Hepatocyte (in vitro differentiated cells): Measurements from ENCODE around the gene RAD50. TPM values are rescaled to one million over a fixed set of nuclear protein-coding genes. Genes with fewer than 3 reads are reported as not detected.

Experiments used
- DNase-seq: peaks from one replicate; pipeline ENCODE4 v3.0.0-alpha.2; 2016; ENCODE audit warnings: low spot score
- H2AFZ ChIP-seq: fragments of 200-600 bp; sonication (generic); 2 replicates; pipeline ENCODE4 v1.6.0; 2016; ENCODE audit warnings: antibody characterized with exemption, mild to moderate bottlenecking
- H3K27ac ChIP-seq: fragments of 200-600 bp; sonication (generic); 2 replicates; pipeline ENCODE4 v1.5.1; 2016; ENCODE audit warnings: mild to moderate bottlenecking
- H3K27me3 ChIP-seq: fragments of 200-600 bp; sonication (generic); 2 replicates; pipeline ENCODE4 v1.6.1; 2016
- H3K36me3 ChIP-seq: fragments of 200-600 bp; sonication (generic); replicated peaks from 2 replicates; pipeline ENCODE4 v1.5.1; 2016; ENCODE audit warnings: low read depth; ENCODE audit not compliant: insufficient read depth
- H3K4me1 ChIP-seq: fragments of 200-600 bp; sonication (generic); 2 replicates; pipeline ENCODE4 v1.5.1; 2016; ENCODE audit warnings: mild to moderate bottlenecking, moderate library complexity; ENCODE audit not compliant: insufficient read depth
- H3K4me2 ChIP-seq: fragments of 200-600 bp; sonication (generic); 2 replicates; pipeline ENCODE4 v1.6.0; 2016
- H3K4me3 ChIP-seq: fragments of 200-600 bp; sonication (generic); 2 replicates; pipeline ENCODE4 v1.5.1; 2016; ENCODE audit warnings: mild to moderate bottlenecking
- H3K79me2 ChIP-seq: fragments of 200-600 bp; sonication (generic); 2 replicates; pipeline ENCODE4 v1.6.0; 2017; ENCODE audit warnings: mild to moderate bottlenecking
- H3K9me2 ChIP-seq: fragments of 200-600 bp; sonication (generic); replicated peaks from 2 replicates; pipeline ENCODE4 v1.6.0; 2017; ENCODE audit warnings: mild to moderate bottlenecking; ENCODE audit not compliant: insufficient read depth
- H3K9me3 ChIP-seq: fragments of 200-600 bp; sonication (generic); 2 replicates; pipeline ENCODE4 v1.5.1; 2016; ENCODE audit warnings: low read depth, mild to moderate bottlenecking
- H4K20me1 ChIP-seq: fragments of 200-600 bp; sonication (generic); 2 replicates; pipeline ENCODE4 v1.6.0; 2016; ENCODE audit warnings: mild to moderate bottlenecking; ENCODE audit not compliant: insufficient read depth, poor library complexity, severe bottlenecking
- EZH2 ChIP-seq: fragments of 200-600 bp; sonication (generic); IDR thresholded peaks from 2 replicates; pipeline ENCODE4 v1.6.1; 2016; ENCODE audit warnings: antibody characterized with exemption, mild to moderate bottlenecking, borderline replicate concordance
- EZH2phosphoT487 ChIP-seq: fragments of 200-600 bp; sonication (generic); IDR thresholded peaks from one replicate; pipeline ENCODE4 v1.6.1; 2018; ENCODE audit warnings: antibody characterized with exemption, mild to moderate bottlenecking, low read depth, moderate library complexity; ENCODE audit not compliant: unreplicated experiment, severe bottlenecking
- WGBS: methylation state at CpG from one replicate; pipeline ENCODE4 v1.1.6; 2016; ENCODE audit warnings: low lambda C conversion rate; ENCODE audit errors: missing lambda C conversion rate; 5-methylcytosine and 5-hydroxymethylcytosine counted together
- polyA plus RNA-seq: library from polyadenylated mRNA; unstranded; fragments of >200 nt; fragmentation: Nextera tagmentation; extraction: Ambion mirVana; gene quantifications from 2 replicates; pipeline ENCODE4 v1.2.1, GENCODE V29; 2016
- total RNA-seq: library from RNA; depleted of rRNA; stranded (reverse); fragments of >200 nt; gene quantifications from 2 replicates; pipeline ENCODE4 v1.2.3, GENCODE V29; 2014
- TF ChIP-seq, protein P1 (sequence below): fragments of 200-600 bp; sonication (generic); IDR thresholded peaks from 2 replicates; pipeline ENCODE4 v1.5.1; 2016; ENCODE audit warnings: antibody characterized with exemption, mild to moderate bottlenecking; ENCODE audit not compliant: poor library complexity

The RAD50 gene
- total and polyA plus RNA-seq, 2 experiments from 2014 or later: 27.0 to 28.1 TPM

DNA sequence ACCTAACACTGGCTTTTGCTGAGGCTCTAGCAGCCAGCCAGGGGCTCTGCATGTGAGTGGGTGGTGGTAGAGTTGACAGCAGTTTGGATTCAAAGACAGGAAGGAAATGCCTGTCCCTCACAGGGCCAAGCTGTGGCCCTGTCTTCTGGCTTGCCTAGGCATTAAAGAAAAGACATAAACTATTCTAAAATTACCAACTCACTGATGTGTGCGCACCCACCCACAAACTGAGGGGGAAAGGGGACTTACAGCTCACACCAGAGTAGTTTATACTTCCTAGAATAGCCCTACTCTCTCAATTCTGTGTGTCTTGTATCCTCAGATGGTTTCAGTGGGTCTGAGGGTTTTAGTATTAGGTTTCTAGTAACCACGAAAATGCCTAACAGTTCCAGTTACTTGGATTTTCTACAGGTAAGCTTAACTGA, 82.9 kb downstream of the RAD50 start:
- no peaks in the 10 kb centered on the region for H3K4me1 ChIP-seq
- H3K79me2 ChIP-seq: no peaks in the 10 kb centered on the region
- no peak overlapping the region for H2AFZ ChIP-seq
- TF ChIP-seq EZH2phosphoT487: no peak
- no peak for TF ChIP-seq EZH2
- TF ChIP-seq, protein P1, sequence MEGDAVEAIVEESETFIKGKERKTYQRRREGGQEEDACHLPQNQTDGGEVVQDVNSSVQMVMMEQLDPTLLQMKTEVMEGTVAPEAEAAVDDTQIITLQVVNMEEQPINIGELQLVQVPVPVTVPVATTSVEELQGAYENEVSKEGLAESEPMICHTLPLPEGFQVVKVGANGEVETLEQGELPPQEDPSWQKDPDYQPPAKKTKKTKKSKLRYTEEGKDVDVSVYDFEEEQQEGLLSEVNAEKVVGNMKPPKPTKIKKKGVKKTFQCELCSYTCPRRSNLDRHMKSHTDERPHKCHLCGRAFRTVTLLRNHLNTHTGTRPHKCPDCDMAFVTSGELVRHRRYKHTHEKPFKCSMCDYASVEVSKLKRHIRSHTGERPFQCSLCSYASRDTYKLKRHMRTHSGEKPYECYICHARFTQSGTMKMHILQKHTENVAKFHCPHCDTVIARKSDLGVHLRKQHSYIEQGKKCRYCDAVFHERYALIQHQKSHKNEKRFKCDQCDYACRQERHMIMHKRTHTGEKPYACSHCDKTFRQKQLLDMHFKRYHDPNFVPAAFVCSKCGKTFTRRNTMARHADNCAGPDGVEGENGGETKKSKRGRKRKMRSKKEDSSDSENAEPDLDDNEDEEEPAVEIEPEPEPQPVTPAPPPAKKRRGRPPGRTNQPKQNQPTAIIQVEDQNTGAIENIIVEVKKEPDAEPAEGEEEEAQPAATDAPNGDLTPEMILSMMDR: no peak
- 98% methylated on average over 2 of the region's 2 CpGs for WGBS
- H3K27me3 ChIP-seq: no peaks in the 10 kb centered on the region
- no peak for DNase-seq
- H3K36me3 ChIP-seq: no peaks in the 10 kb centered on the region
- no peaks in the 10 kb centered on the region for H3K9me2 ChIP-seq
- H3K4me2 ChIP-seq: no peak overlapping the region
- no peak overlapping the region for H3K27ac ChIP-seq
- H3K9me3 ChIP-seq: no peaks in the 10 kb centered on the region
- no peaks in the 10 kb centered on the region for H4K20me1 ChIP-seq
- no peak overlapping the region for H3K4me3 ChIP-seq

DNA sequence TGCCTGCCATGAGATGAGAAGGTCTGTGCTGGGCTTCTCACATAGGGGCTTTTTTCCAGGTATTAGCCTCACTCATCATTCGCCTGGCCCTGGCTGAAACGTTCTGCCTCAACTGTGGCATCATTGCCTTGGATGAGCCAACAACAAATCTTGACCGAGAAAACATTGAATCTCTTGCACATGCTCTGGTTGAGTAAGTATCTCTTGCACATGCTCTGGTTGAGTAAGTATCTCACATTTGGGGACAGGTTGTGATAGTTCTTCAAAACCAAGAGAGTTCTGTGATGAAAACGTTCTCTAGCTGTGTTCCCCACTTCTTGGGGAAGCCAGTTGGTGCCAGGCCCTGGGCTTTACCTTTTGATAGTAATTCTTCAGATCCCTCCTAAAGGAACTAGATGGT, 83.8 kb downstream of the RAD50 start:
- no peak for TF ChIP-seq EZH2
- no peak for TF ChIP-seq EZH2phosphoT487
- TF ChIP-seq, protein P1: no peak
- no peaks in the 10 kb centered on the region for H3K4me1 ChIP-seq
- no peaks in the 10 kb centered on the region for H4K20me1 ChIP-seq
- no peaks in the 10 kb centered on the region for H3K79me2 ChIP-seq
- no peaks in the 10 kb centered on the region for H3K9me3 ChIP-seq
- no peaks in the 10 kb centered on the region for H3K27me3 ChIP-seq
- H3K27ac ChIP-seq: no peak overlapping the region
- no peak for DNase-seq
- H3K4me3 ChIP-seq: no peak overlapping the region
- H3K4me2 ChIP-seq: no peak overlapping the region
- H2AFZ ChIP-seq: no peak overlapping the region
- no peaks in the 10 kb centered on the region for H3K9me2 ChIP-seq
- no peaks in the 10 kb centered on the region for H3K36me3 ChIP-seq
- 90% methylated on average over 4 of the region's 4 CpGs for WGBS

DNA sequence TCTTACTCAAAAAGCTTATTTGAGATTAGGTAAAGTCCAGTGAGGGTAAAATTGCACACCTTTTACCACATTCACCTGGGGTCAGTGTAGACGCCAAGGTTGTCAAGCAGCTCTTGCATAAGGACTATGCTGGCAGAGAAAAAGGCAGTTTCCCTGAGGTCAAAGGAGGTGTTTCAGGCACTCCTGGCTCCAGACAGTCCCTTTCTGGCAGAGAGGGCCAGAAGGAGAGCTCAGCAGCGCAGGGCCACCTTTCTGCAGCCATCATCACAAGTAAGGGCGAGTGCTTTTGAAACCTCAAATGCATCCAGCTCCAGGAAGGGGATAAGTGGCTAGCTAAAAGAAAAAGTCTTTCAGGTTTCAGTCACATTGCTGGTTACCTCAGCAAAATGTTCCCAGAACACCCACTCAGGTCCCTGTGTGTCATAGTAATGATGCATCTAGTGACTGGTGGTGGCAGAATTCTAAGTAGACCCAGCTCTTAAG, 84.5 kb downstream of the RAD50 start:
- Histone ChIP-seq H2AFZ (no peak overlapping the region), H3K9me3 (no peaks in the 10 kb centered on the region), H3K4me1 (no peaks in the 10 kb centered on the region), H4K20me1 (no peaks in the 10 kb centered on the region), H3K4me2 (no peak overlapping the region), H3K4me3 (no peak overlapping the region), H3K27ac (no peak overlapping the region), H3K36me3 (no peaks in the 10 kb centered on the region), H3K9me2 (no peaks in the 10 kb centered on the region), H3K79me2 (no peaks in the 10 kb centered on the region), H3K27me3 (no peaks in the 10 kb centered on the region)
- 96% methylated on average over 3 of the region's 3 CpGs for WGBS
- TF ChIP-seq EZH2phosphoT487 (no peak), EZH2 (no peak)
- TF ChIP-seq, protein P1: no peak
- DNase-seq: no peak

DNA sequence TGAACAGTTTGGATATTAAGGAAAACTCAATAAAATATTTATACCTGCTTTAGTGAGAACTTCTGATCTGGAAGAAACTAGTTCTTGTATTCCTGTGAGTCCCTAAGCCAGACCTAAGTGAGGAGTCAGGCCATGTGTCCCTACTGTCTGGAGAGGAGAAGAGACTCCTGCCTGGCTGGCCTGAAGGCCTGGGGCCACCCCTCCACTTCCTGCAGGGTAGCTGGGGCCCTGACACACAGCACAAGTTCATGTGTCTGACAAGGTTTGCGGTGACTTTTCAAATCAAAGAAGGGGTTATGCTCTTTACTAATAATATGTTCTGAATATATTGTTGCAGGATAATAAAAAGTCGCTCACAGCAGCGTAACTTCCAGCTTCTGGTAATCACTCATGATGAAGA, 85.1 kb downstream of the RAD50 start:
- Histone ChIP-seq H3K9me2 (no peaks in the 10 kb centered on the region), H3K4me1 (no peaks in the 10 kb centered on the region), H3K36me3 (no peaks in the 10 kb centered on the region), H3K4me2 (no peak overlapping the region), H3K79me2 (no peaks in the 10 kb centered on the region), H3K27ac (no peak overlapping the region), H3K27me3 (no peaks in the 10 kb centered on the region), H2AFZ (no peak overlapping the region), H4K20me1 (no peaks in the 10 kb centered on the region), H3K9me3 (no peaks in the 10 kb centered on the region), H3K4me3 (no peak overlapping the region)
- TF ChIP-seq, protein P1: no peak
- no peak for TF ChIP-seq EZH2
- TF ChIP-seq EZH2phosphoT487: no peak
- DNase-seq: no peak
- 98% methylated on average over 3 of the region's 3 CpGs for WGBS
